Measurements from ENCODE around the gene NSMCE1. TPM values are rescaled to one million over a fixed set of nuclear protein-coding genes. Genes with fewer than 3 reads are reported as not detected.

NSMCE1 gene
- total and polyA plus RNA-seq, 2 of the 4 experiments (the other 2 are of a cell fraction) = 47.5 to 120 TPM

DNA sequence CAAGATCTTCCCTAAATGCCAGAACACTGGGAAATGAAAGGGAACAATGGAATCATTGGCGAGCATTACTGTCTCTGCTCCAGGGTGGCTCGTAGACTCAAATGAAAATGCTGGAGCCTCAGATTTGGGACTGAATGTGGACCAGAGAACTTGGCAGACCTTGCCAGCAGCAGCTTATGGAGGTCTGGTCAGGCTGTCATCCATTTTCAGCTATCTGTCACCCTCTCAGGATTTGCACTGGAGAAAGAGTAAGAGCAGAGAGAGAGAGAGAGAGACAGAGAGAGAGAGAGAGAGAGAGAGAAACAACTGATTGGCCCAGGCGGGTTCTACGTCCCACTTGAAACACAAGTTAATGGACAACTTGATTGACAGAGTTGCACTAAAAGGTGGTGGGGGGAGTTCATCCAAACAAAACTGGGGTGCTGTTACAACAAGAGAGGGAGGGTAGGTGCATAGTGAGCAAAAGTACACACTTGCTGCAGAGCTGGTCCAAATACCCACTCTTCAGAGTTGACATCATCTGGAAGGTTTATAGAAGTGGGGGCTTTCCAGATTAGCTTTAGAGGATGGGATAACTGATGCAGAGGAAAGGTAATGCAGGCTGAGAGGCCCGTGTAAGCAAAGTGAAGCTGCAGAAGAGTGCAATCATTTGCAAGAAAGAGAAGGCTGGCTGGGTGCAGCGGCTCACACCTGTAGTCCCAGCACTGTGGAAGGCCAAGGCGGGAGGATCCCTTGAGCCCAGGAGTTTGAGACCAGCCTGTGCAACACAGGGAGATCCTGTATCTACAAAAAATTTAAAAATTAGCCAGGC, 16.5 kb upstream of the NSMCE1 start:
- TF ChIP-seq CEBPB (IDR thresholded peaks at IDR 0.05; ENCODE audit: low read depth, low read length) (no peak), MAFK (IDR thresholded peaks at IDR 0.05; ENCODE audit: low read depth, low read length) (no peak), SMC3 (IDR thresholded peaks at IDR 0.05; ENCODE audit: low read depth, low read length) (no peak), FOS (IDR thresholded peaks at IDR 0.05; ENCODE audit: low read depth, low read length) (no peak)
- TF ChIP-seq, protein P1, sequence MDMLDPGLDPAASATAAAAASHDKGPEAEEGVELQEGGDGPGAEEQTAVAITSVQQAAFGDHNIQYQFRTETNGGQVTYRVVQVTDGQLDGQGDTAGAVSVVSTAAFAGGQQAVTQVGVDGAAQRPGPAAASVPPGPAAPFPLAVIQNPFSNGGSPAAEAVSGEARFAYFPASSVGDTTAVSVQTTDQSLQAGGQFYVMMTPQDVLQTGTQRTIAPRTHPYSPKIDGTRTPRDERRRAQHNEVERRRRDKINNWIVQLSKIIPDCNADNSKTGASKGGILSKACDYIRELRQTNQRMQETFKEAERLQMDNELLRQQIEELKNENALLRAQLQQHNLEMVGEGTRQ (IDR thresholded peaks at IDR 0.05; ENCODE audit: low read depth, low read length) = no peak
- TF ChIP-seq, protein P2, sequence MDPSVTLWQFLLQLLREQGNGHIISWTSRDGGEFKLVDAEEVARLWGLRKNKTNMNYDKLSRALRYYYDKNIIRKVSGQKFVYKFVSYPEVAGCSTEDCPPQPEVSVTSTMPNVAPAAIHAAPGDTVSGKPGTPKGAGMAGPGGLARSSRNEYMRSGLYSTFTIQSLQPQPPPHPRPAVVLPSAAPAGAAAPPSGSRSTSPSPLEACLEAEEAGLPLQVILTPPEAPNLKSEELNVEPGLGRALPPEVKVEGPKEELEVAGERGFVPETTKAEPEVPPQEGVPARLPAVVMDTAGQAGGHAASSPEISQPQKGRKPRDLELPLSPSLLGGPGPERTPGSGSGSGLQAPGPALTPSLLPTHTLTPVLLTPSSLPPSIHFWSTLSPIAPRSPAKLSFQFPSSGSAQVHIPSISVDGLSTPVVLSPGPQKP (IDR thresholded peaks at IDR 0.05; ENCODE audit: borderline replicate concordance, low read depth, low read length) = no peak
- Histone ChIP-seq H2AFZ (replicated peaks; ENCODE audit: low read length, poor library complexity) (peak overlapping the region; percentile 5), H2AK5ac (ENCODE audit: low read depth, low read length) (peak overlapping the region; percentile 98), H2BK120ac (ENCODE audit: low read depth, low read length) (peak overlapping the region; percentile 99; the same call in 1 of the 2 replicates), H2BK15ac (ENCODE audit: low read depth, low read length) (peak overlapping the region; percentile 96; the same call in 1 of the 3 replicates), H3K4me2 (ENCODE audit: low read depth, low read length) (no peak overlapping the region), H2AK9ac (replicated peaks; ENCODE audit: low read depth, low read length, poor library complexity) (no peak overlapping the region), H3K4me1 (ENCODE audit: control insufficient read depth, insufficient read depth, low read length) (peaks cover 13% of the 10 kb centered on the region), H3K9me3 (ENCODE audit: control insufficient read depth, insufficient read depth, low read length) (no peaks in the 10 kb centered on the region), H3K56ac (ENCODE audit: extremely low read depth, insufficient read depth, low read length) (no peak overlapping the region), H2BK20ac (ENCODE audit: low read depth, low read length) (peak overlapping the region; percentile 53), H3K4me3 (ENCODE audit: insufficient read depth, low read depth, low read length) (no peak overlapping the region), H3K23ac (ENCODE audit: low read depth, low read length) (0 out of 2 replicates have a peak overlapping the region, but pooled peaks have one; percentile 53), H3K9ac (ENCODE audit: low read depth, low read length) (no peak overlapping the region), H3K36me3 (ENCODE audit: control insufficient read depth, insufficient read depth, low read length) (no peaks in the 10 kb centered on the region), H3K9me1 (ENCODE audit: insufficient read depth, low read length) (peaks cover 28% of the 10 kb centered on the region), H2BK5ac (ENCODE audit: low read depth, low read length, poor library complexity, severe bottlenecking) (no peak overlapping the region), H4K5ac (ENCODE audit: low read depth, low read length) (no peak overlapping the region; the same call in 1 of the 2 replicates), H4K8ac (ENCODE audit: low read depth in 2 of 2, low read length in 2 of 2) (peak overlapping the region in 1 of 2 experiments; percentile 47; a peak in 2 of 4 replicates), H3K18ac (ENCODE audit: low read depth, low read length) (no peak overlapping the region), H3K14ac (replicated peaks; ENCODE audit: low read depth, low read length) (peak overlapping the region; percentile 72), H4K20me1 (ENCODE audit: insufficient read depth, low read length) (no peaks in the 10 kb centered on the region), H3K4ac (ENCODE audit: low read depth, low read length) (peak overlapping the region; percentile 99), H3K79me1 (ENCODE audit: low read depth in 1 of 2, low read length in 2 of 2) (peaks cover 0 to 12% of the 10 kb centered on the region in 2 experiments; a peak in 1 of 4 replicates), H3K27ac (ENCODE audit: insufficient read depth, low read length) (no peak overlapping the region), H3K27me3 (ENCODE audit: control insufficient read depth, insufficient read depth, low read length) (no peaks in the 10 kb centered on the region), H4K91ac (ENCODE audit: insufficient read depth, low read depth, low read length) (peak overlapping the region; percentile 44)
- ChIA-PET CTCF (interaction anchor here (0.7 kb wide), 1 partner anchor 63 kb away, joined by 4 read pairs; no protein-coding TSS in a partner anchor), POLR2A (ENCODE audit: unreplicated experiment) (no interaction called here)
- no TSS peak for BruUV-seq (replicated peaks)
- dilution Hi-C loops (cut with HindIII; ENCODE audit: low sequenced_read_pairs, unreplicated experiment) = no loop called here
- DNase-seq (no peak), ATAC-seq (ENCODE audit: low read depth) (no peak)
- intact Hi-C loops (cut with micrococcal nuclease) = no loop called here
- 100% methylated on average over 1 of the region's 7 CpGs; no CpG with 5 or more reads in 1 of the 2 experiments for WGBS, 2 experiments (ENCODE audit: extremely low coverage in 2 of 2, insufficient read length in 1 of 2)
- in situ Hi-C loops (cut with MboI; ENCODE audit: low sequenced_read_pairs) = no loop called here
